NCI-H2196 (cell line): ENCODE measurements around the gene ABRACL.
"Not testable (repeated sequence)": the region's sequence is repeated elsewhere in the genome, so short reads cannot be mapped to it uniquely, and the experiment has no call there.

ENCODE experiments used
- DNase-seq: peaks from one replicate; lab custom pipeline; 2025; ENCODE audit not compliant: unreplicated experiment; lab: John Stamatoyannopoulos, UW

Gene ABRACL

GRCh38 chr6:139010674-139011073 lies 17.9 kb upstream of the ABRACL start:
- no peak for DNase-seq

- DNase-seq = no peak
Observed at GRCh38 chr6:139011980-139012379, 16.6 kb upstream of the ABRACL start.

- no peak for DNase-seq
Observed at GRCh38 chr6:139013185-139013800, 15.3 kb upstream of the ABRACL start.

GRCh38 chr6:139014945-139015344 lies 13.6 kb upstream of the ABRACL start:
- DNase-seq = peak; percentile 39

- DNase-seq = peak; percentile 43
Observed at GRCh38 chr6:139016337-139017213, 12.0 kb upstream of the ABRACL start.

GRCh38 chr6:139017227-139017626 lies 11.3 kb upstream of the ABRACL start:
- peak; percentile 79 for DNase-seq

GRCh38 chr6:139019722-139020121 lies 8.8 kb upstream of the ABRACL start:
- no peak for DNase-seq

GRCh38 chr6:139020689-139021088 lies 7.9 kb upstream of the ABRACL start:
- no peak for DNase-seq

GRCh38 chr6:139025416-139025815 lies 3.1 kb upstream of the ABRACL start:
- DNase-seq = not testable (repeated sequence)

GRCh38 chr6:139027620-139028182 lies 844 bp upstream of the ABRACL start:
- DNase-seq = peak; percentile 80

- DNase-seq = no peak
Observed at GRCh38 chr6:139028215-139028657, 309 bp upstream of the ABRACL start.

GRCh38 chr6:139029470-139030227 lies 1.1 kb downstream of the ABRACL start:
- DNase-seq = peak; percentile 37

GRCh38 chr6:139030228-139030963 lies 1.9 kb downstream of the ABRACL start:
- DNase-seq = no peak

GRCh38 chr6:139037490-139037889 lies 8.9 kb downstream of the ABRACL start:
- DNase-seq = no peak

GRCh38 chr6:139044250-139044649 lies 15.7 kb downstream of the ABRACL start:
- no peak for DNase-seq

- DNase-seq = no peak
Observed at GRCh38 chr6:139047677-139048076, 19.1 kb downstream of the ABRACL start.

- not testable (repeated sequence) for DNase-seq
Observed at GRCh38 chr6:139048912-139049311, 20.4 kb downstream of the ABRACL start.

- not testable (repeated sequence) for DNase-seq
Observed at GRCh38 chr6:139050131-139050769, 21.7 kb downstream of the ABRACL start.

- DNase-seq = no peak
Observed at GRCh38 chr6:139050770-139051313, 22.3 kb downstream of the ABRACL start.
